ENCODE measurements around the gene TBC1D22A. TPM values are rescaled to one million over a fixed set of nuclear protein-coding genes. Genes with fewer than 3 reads are reported as not detected.

Gene TBC1D22A
- total RNA-seq, 1 experiment from 2014 or later, result 7.2 TPM

- DNase-seq (ENCODE audit: low read depth), result peak; percentile 55
Measured at GRCh38 chr22:46931414-46931813, 169.0 kb downstream of the TBC1D22A start.

GRCh38 chr22:46931881-46932280 is 169.4 kb downstream of the TBC1D22A start:
- peak; percentile 78 for DNase-seq (ENCODE audit: low read depth)

GRCh38 chr22:46933040-46933930 is 170.8 kb downstream of the TBC1D22A start:
- peak; percentile 60 for DNase-seq (ENCODE audit: low read depth)

- no peak for DNase-seq (ENCODE audit: low read depth)
Measured at GRCh38 chr22:46934172-46934745, 171.8 kb downstream of the TBC1D22A start.

GRCh38 chr22:46934746-46935491 is 172.5 kb downstream of the TBC1D22A start:
- peak; percentile 96 for DNase-seq (ENCODE audit: low read depth)

- no peak for DNase-seq (ENCODE audit: low read depth)
Measured at GRCh38 chr22:46935506-46936377, 173.3 kb downstream of the TBC1D22A start.

- peak; percentile 14 for DNase-seq (ENCODE audit: low read depth)
Measured at GRCh38 chr22:46936378-46936903, 174.0 kb downstream of the TBC1D22A start.

GRCh38 chr22:46937185-46937584 is 174.7 kb downstream of the TBC1D22A start:
- DNase-seq (ENCODE audit: low read depth), result no peak

- no peak for DNase-seq (ENCODE audit: low read depth)
Measured at GRCh38 chr22:46937939-46938338, 175.5 kb downstream of the TBC1D22A start.

GRCh38 chr22:46941968-46942798 is 179.7 kb downstream of the TBC1D22A start:
- peak; percentile 38 for DNase-seq (ENCODE audit: low read depth)

GRCh38 chr22:46942799-46943785 is 180.6 kb downstream of the TBC1D22A start:
- no peak for DNase-seq (ENCODE audit: low read depth)

GRCh38 chr22:46945481-46945880 is 183.0 kb downstream of the TBC1D22A start:
- no peak for DNase-seq (ENCODE audit: low read depth)

GRCh38 chr22:46946383-46946962 is 184.0 kb downstream of the TBC1D22A start:
- DNase-seq (ENCODE audit: low read depth), result no peak

- DNase-seq (ENCODE audit: low read depth), result no peak
Measured at GRCh38 chr22:46947516-46948257, 185.2 kb downstream of the TBC1D22A start.

GRCh38 chr22:46948411-46949144 is 186.1 kb downstream of the TBC1D22A start:
- DNase-seq (ENCODE audit: low read depth), result no peak

GRCh38 chr22:46951350-46951749 is 188.9 kb downstream of the TBC1D22A start:
- DNase-seq (ENCODE audit: low read depth), result no peak

GRCh38 chr22:46951973-46952372 is 189.5 kb downstream of the TBC1D22A start:
- no peak for DNase-seq (ENCODE audit: low read depth)

Data from RPMI7951 (cell line).